ENCODE results near the gene EED. TPM values are rescaled to one million over a fixed set of nuclear protein-coding genes. Genes with fewer than 3 reads are reported as not detected.
A peak's percentile ranks its signal among the peaks of the same experiment; 100 is the strongest.
"Not testable (repeated sequence)": the region's sequence is repeated elsewhere in the genome, so short reads cannot be mapped to it uniquely, and the experiment has no call there.

Gene EED
- total RNA-seq, 1 experiment from 2014 or later, result 59.6 TPM

- H3K27ac ChIP-seq, result no peak overlapping the region
- DNase-seq, result no peak
- no peaks in the 10 kb centered on the region; the same call in 1 of the 2 replicates for H3K9me3 ChIP-seq (replicated peaks)
- H3K27me3 ChIP-seq, result no peaks in the 10 kb centered on the region
- peaks cover 6% of the 10 kb centered on the region; the same call in 1 of the 2 replicates for H3K4me1 ChIP-seq
- H3K36me3 ChIP-seq, result no peaks in the 10 kb centered on the region
- no peak overlapping the region for H3K4me3 ChIP-seq
Observed at GRCh38 chr11:86209806-86210657, 34.5 kb upstream of the EED start.

- Histone ChIP-seq H3K27ac (no peak overlapping the region), H3K4me1 (peaks cover 3% of the 10 kb centered on the region; the same call in 1 of the 2 replicates), H3K9me3 (replicated peaks) (no peaks in the 10 kb centered on the region; the same call in 1 of the 2 replicates), H3K27me3 (no peaks in the 10 kb centered on the region), H3K4me3 (no peak overlapping the region), H3K36me3 (no peaks in the 10 kb centered on the region)
- DNase-seq, result no peak
Observed at GRCh38 chr11:86210898-86211297, 33.7 kb upstream of the EED start.

GRCh38 chr11:86211619-86212018 is 32.9 kb upstream of the EED start:
- Histone ChIP-seq H3K4me1 (no peaks in the 10 kb centered on the region), H3K9me3 (replicated peaks) (no peaks in the 10 kb centered on the region; the same call in 1 of the 2 replicates), H3K27me3 (no peaks in the 10 kb centered on the region), H3K4me3 (no peak overlapping the region), H3K27ac (no peak overlapping the region), H3K36me3 (no peaks in the 10 kb centered on the region)
- no peak for DNase-seq

GRCh38 chr11:86212019-86212611 is 32.4 kb upstream of the EED start:
- Histone ChIP-seq H3K36me3 (no peaks in the 10 kb centered on the region), H3K9me3 (replicated peaks) (no peaks in the 10 kb centered on the region; the same call in 1 of the 2 replicates), H3K27me3 (no peaks in the 10 kb centered on the region), H3K4me3 (no peak overlapping the region), H3K27ac (no peak overlapping the region), H3K4me1 (no peaks in the 10 kb centered on the region)
- DNase-seq, result no peak

- Histone ChIP-seq H3K9me3 (replicated peaks) (no peaks in the 10 kb centered on the region; the same call in 1 of the 2 replicates), H3K27ac (no peak overlapping the region), H3K4me1 (no peaks in the 10 kb centered on the region), H3K36me3 (no peaks in the 10 kb centered on the region), H3K27me3 (no peaks in the 10 kb centered on the region), H3K4me3 (no peak overlapping the region)
- no peak for DNase-seq
Observed at GRCh38 chr11:86214710-86215109, 29.8 kb upstream of the EED start.

GRCh38 chr11:86218125-86219084 is 26.1 kb upstream of the EED start:
- Histone ChIP-seq H3K4me3 (no peak overlapping the region), H3K27me3 (no peaks in the 10 kb centered on the region), H3K4me1 (peaks cover 11% of the 10 kb centered on the region), H3K9me3 (replicated peaks) (no peaks in the 10 kb centered on the region), H3K27ac (no peak overlapping the region), H3K36me3 (no peaks in the 10 kb centered on the region)
- DNase-seq, result peak; percentile 62 to 89

GRCh38 chr11:86219311-86220193 is 25.0 kb upstream of the EED start:
- no peaks in the 10 kb centered on the region for H3K36me3 ChIP-seq
- no peaks in the 10 kb centered on the region for H3K27me3 ChIP-seq
- H3K4me3 ChIP-seq, result no peak overlapping the region
- peaks cover 11% of the 10 kb centered on the region for H3K4me1 ChIP-seq
- no peak for DNase-seq
- no peak overlapping the region for H3K27ac ChIP-seq
- peaks cover 5% of the 10 kb centered on the region; the same call in 1 of the 2 replicates for H3K9me3 ChIP-seq (replicated peaks)

GRCh38 chr11:86220653-86221052 is 23.9 kb upstream of the EED start:
- Histone ChIP-seq H3K4me3 (no peak overlapping the region), H3K27me3 (no peaks in the 10 kb centered on the region), H3K27ac (no peak overlapping the region), H3K36me3 (no peaks in the 10 kb centered on the region), H3K4me1 (peaks cover 11% of the 10 kb centered on the region), H3K9me3 (replicated peaks) (peaks cover 6% of the 10 kb centered on the region; the same call in 1 of the 2 replicates)
- DNase-seq, result no peak

GRCh38 chr11:86222081-86222480 is 22.5 kb upstream of the EED start:
- H3K4me3 ChIP-seq, result no peak overlapping the region
- no peaks in the 10 kb centered on the region for H3K27me3 ChIP-seq
- peaks cover 11% of the 10 kb centered on the region for H3K4me1 ChIP-seq
- H3K36me3 ChIP-seq, result no peaks in the 10 kb centered on the region
- H3K9me3 ChIP-seq (replicated peaks), result peaks cover 6% of the 10 kb centered on the region; the same call in 1 of the 2 replicates
- no peak overlapping the region for H3K27ac ChIP-seq
- DNase-seq, result peak; percentile 48 to 65

- H3K4me3 ChIP-seq; H3K27me3 ChIP-seq; H3K36me3 ChIP-seq; H3K9me3 ChIP-seq (replicated peaks); DNase-seq; H3K27ac ChIP-seq: not testable (repeated sequence)
- H3K4me1 ChIP-seq, result peaks cover 18% of the 10 kb centered on the region
Observed at GRCh38 chr11:86224575-86224974, 20.0 kb upstream of the EED start.

- not testable (repeated sequence) for H3K9me3 ChIP-seq (replicated peaks)
Observed at GRCh38 chr11:86225344-86225743, 19.2 kb upstream of the EED start.

GRCh38 chr11:86228269-86229038 is 16.1 kb upstream of the EED start:
- no peak for DNase-seq

More at GRCh38 chr11:86225344-86225743, 19.2 kb upstream of the EED start:
- DNase-seq, H3K36me3 ChIP-seq, H3K4me3 ChIP-seq, H3K27me3 ChIP-seq, H3K27ac ChIP-seq: not testable (repeated sequence)
- peaks cover 18% of the 10 kb centered on the region for H3K4me1 ChIP-seq

GRCh38 chr11:86229039-86229330 is 15.6 kb upstream of the EED start:
- not testable (repeated sequence) for H3K27me3 ChIP-seq; H3K4me1 ChIP-seq; H3K27ac ChIP-seq; H3K36me3 ChIP-seq; DNase-seq; H3K4me3 ChIP-seq; H3K9me3 ChIP-seq (replicated peaks)

More at GRCh38 chr11:86228269-86229038, 16.1 kb upstream of the EED start:
- H3K9me3 ChIP-seq (replicated peaks), result peaks cover 6% of the 10 kb centered on the region; the same call in 1 of the 2 replicates
- peaks cover 7% of the 10 kb centered on the region; the same call in 1 of the 2 replicates for H3K4me1 ChIP-seq
- H3K27me3 ChIP-seq, result no peaks in the 10 kb centered on the region
- H3K27ac ChIP-seq, result no peak overlapping the region
- no peaks in the 10 kb centered on the region for H3K36me3 ChIP-seq
- H3K4me3 ChIP-seq, result no peak overlapping the region

Measured in SJCRH30 (cell line).